Measurements from ENCODE around the gene CCSAP.
"Not testable (repeated sequence)": the region's sequence is repeated elsewhere in the genome, so short reads cannot be mapped to it uniquely, and the experiment has no call there.

CCSAP gene

DNA sequence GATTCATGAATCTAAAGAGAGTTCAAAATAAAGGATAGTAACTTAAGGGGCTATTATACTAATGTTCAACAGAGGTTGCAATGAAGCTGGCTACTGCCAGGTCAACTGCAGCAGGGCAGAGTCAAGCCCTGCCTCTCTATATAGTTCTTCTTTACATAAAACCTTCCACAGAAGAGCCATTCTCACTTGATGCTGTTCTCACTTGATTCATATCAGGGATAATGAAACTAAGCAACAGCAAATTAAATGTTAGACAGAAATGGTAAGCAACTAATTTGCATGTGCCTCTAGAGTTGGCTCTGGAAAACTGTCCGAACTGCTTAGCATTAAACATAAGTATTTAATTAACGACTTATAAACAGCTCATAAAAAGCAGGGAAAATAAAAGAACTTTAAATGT, 17.4 kb downstream of the CCSAP start:
- no peak for DNase-seq

DNA sequence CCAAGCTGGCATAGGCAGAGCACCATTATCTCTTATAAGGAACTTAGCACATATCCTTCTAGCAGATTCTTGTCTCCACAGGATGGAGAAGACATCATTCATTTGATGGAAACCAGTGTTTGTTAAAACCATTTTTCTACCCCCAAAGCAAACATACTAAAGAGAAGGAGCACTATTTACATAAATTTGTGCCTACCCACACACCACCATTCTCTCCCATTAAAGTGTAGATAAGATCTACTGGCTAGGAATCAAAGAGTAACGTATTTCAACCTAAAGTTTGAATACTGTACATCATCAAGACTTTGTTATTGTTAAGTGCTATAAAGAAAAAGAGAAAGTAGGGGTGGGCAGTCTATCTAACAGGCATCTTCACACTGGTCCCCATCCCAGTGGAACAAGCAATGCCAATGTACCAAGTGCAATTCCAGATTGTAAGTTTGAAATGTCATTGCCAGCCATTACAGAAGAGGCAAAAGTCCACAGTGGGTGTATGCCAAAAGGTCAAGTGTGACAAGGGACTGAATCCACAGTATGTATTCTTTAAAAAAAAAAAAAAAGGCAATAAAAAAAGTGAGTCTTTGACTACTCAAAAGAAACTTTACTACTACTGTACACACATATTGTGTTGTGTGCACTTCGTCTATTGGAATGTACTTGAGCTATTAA, 18.8 kb downstream of the CCSAP start:
- no peak for DNase-seq

DNA sequence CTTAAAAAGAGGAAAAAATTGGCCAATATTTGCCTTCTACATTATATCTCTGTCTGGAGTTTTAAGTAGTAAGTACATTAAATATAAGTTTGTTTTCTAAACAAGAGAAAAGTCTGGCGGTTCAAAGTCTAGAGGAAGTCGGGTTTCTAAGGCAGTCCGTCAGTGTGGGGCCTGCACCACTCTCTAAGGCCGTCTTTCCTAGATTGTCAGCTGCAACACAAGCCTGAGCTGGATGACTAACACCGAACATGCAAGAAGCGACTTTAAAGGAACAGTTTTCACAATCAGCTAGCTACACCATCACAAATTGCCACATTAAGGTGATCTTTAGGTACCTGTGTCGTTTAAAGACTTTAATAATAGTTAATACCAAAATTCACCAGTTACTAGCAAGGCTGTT, 19.6 kb downstream of the CCSAP start:
- no peak for DNase-seq

DNA sequence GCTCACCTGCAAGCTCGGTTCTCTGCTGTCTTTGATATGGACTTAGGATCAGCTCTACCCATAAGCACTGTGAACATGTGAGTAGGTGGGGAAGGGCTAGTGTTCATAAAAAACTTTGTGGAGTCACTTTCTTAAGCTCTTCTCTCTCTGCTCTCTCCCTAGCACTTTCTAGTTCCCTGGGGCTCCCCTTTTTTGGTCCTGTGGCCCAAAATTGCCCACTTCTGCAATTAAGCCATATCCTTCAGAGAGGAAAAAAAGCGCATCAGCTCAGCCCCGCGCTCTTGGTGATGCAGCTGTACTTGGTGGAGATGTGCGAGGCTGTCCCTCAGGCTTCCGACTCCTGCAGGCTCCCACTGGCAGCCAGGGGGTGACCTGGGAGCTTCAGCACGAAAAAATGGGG, 23.4 kb downstream of the CCSAP start:
- no peak for DNase-seq

DNA sequence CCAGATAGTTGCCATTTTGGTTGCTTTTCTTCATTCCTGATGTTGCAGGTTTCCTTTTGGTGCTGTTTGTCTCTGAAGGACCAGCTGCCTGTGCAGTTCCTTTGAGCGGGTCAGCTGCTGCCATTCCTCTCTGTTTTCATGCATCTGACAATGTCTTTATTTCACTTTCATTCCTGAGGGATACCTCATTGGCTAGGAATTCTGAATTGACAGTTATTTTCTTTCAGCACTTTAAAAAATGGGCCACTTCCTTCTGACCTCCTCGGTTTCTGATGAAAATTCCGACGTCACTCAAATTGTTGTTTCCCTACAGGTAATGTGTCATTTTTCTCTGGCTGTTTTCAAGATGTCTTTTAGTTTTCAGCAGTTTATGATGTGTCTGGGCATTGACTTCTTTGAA, 24.8 kb downstream of the CCSAP start:
- DNase-seq: no peak

DNA sequence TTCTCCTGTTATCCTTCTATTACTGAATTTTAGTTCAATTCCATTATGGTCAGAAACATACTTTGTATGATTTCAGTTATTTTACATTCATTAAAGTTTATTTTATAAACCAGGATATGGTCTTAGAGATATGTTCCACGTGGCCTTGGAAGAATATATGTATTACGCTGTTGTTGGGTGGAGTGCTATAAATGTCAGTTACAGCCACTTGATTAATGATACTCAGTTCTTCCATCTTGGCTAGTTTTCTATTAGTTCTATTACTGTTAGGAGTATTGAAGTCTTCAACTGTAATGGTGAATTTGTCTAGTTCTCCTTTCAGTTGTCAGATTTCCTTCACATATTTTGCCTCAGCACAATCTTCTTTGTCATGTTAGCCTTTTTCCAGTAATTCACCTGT, 26.7 kb downstream of the CCSAP start:
- DNase-seq: no peak

DNA sequence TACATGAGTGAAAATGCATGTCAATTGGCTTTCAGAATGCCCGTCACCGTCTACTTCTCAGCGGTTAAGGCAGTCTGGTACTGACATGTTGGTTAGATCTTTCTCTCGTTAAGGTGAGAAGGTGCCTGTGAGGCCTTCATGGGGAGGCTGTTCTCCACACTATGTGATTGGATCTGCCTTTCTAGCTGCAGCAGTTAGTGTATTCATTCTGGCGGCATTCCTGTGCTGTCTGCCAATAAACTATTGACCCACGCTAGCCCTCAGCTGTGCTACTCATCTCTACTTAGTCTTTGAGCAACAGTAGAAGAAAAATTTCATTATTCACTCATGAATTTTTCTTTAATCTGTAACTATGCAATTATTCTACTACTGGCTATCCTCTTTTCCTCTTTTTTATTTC, 32.0 kb downstream of the CCSAP start:
- DNase-seq: no peak

DNA sequence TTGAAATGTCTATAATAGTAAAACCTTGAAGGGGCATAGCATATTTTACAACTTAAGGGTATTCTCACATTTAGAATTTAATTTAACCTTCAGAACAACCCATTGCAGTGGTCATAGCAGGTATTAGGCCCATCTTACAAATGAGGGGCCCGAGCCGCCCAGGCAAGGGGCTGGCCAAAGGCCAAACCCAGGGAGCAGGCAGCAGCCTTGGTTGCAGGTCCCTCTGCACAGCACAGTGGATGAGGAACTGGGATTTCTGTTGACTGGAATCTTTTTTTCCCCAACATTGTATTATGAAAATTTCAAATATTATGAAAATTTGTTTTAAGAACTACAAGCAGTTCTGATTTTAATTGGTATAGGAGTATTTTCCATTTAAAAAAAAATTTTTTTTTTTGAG, 33.2 kb downstream of the CCSAP start:
- DNase-seq: no peak

DNA sequence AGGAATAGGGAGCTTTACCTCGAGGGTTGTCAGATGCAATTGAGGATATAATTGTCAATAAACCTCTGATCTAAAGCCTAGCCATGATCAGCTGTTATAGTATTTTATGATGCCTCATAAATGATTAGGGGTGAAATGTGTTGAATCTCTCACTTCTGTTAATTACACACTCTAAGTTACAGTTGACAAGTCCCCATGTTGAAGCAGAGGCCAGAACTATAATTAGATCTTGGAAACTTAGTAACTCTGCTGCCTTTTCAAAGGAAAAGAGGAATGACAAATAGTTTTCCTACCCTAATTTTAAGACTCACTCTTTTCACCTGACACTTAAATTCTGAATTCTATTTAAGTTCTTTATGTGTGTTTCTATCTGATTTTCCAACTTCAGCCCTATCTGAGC, 33.8 kb downstream of the CCSAP start:
- no peak for DNase-seq

DNA sequence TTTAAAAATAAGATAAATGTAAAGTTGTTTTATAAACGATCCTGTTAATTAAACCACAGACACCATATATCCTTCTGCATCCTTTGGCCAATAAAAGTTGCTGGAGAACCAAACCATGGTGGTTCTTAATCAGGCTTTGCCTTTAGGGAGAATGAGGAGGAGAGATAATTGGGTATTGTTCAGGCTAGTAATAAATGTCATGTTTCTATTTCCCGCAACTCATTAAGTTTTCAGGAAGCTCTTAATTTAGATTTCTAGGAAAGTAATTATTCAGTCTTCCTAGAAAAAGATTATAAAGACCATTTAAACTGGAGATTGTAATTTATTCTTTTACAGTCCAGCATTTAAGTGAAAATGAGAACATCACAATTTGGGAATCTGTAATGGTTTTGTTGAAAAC, 37.5 kb downstream of the CCSAP start:
- DNase-seq: no peak

DNA sequence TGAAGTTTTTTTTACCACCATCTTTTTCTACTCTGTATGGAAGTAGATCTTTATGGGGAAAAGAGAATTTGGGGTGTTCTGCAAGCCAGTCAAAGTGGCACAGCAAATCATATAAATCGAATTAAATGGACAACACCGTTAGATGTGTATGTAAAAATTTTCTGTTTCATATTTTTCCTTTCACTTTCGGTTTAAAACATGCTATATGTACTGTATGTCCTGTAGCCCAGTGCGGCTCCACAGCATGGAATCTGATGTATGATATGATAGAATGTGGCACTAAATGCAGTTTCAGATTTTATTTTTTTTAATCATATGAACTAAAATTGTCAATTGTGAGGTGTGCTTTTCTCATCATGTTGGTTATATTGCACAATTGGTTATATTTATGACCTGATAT, 39.0 kb downstream of the CCSAP start:
- DNase-seq: no peak

DNA sequence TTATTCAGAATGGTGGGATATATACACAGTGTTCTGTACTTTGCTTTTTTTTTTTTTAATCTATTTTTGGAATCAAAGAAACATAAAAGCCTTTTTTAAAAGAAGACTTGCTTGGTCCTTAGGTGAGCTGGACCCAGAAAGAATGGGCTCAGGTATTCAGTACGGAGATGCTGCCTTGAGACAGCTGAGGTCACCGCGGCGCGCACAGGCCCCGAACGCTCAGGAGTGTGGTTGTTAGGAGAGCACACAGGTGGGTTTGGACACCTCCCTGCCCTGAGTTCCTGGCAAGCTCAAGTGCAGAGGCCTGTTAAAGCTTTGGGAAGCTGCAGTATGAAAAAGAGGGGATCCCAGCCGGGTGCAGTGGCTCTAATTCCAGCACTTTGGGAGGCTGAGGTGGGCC, 40.1 kb downstream of the CCSAP start:
- DNase-seq: no peak

DNA sequence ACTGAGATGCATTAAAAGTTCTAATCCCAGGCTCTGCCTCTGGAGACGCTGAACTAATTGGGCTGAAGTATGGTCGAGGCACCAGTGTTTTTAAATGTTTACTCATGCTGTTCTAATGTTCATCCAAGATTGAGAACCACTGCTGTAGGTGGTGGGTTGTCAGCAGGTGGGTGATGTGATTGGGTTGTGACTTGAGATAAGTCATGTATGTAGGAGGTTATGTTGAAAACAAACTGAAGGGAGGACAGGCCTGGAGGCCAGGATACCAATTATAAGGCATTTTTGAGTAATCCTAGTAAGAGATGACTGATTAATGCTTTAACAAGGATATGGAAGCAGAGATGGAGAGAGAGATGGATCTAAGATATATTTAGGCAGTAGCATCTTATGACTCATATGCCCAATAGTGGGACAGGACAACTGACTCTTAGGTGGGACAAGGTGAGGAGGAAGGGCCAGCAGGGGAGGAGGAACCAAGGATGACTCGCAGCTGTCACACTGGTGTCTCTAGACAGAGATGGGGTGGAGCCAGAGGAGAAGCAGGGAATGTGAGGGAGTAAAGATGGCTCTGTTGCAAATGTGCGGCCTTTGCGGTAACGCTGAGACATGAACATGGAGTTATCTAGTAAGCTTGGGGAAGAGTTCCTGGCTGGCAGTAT, 42.6 kb downstream of the CCSAP start:
- no peak for DNase-seq

DNA sequence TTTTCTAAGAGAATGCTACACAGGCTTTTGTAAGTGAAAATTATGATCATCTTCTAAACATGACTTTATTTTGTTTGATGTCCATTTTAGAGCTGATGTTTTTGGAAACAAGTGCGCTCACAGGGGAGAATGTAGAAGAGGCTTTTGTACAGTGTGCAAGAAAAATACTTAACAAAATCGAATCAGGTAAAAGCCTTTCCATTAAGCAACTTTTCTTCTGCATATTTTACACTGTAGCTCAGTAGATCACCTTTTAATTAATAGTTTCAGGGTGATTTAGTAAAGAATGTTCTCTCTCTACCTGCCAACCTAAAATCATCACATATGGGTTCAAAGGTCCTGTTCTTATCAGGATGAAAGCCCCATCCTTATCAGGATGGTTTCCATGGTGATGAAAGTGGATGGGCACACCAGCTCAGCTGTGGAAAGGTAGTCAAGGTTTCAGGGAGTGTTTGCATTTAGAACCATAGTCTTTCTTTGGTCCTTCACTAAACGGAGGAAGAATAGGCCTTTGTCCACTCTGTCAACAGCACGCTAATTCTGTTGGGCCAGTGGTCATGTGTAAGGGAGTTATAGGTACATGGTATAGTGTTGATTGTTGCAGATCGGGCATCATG, 43.9 kb downstream of the CCSAP start:
- no peak for DNase-seq

DNA sequence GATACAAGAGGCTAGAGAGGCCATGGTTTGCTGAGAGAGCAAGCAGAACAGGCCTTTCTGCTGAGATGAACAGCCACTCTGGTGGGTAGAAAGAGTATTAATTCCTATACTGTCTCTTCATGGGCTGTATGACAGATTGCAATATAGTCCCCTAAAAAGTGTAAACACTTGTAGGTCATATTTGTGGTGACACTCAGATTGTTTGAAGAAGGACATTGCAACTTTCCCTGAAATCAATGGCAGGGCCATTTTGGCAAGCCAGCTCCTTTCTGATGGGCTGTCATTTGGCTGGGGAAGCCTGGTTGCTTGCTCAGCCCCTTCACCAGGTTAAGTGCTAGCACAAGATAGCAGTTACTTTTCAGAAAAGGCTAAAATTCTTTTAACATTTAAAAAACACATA, 44.4 kb downstream of the CCSAP start:
- no peak for DNase-seq

DNA sequence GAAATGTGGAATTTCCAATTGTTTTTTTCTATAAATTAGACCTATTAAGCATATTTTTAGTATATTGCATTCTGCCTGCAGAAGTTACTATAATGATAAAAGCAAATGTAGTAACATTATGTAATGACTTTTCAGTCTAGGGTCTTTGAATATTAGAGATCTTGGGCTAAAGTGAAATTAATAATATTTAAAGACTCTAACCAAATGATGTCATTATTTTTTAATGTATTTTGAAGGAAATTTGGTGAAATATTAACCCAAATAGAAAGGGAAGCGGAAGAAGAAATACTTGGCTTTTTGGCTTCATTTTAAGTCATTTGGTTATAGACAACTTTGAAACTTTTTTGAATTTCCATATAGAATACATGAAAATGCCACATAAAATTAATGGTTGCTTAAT, 45.1 kb downstream of the CCSAP start:
- no peak for DNase-seq

DNA sequence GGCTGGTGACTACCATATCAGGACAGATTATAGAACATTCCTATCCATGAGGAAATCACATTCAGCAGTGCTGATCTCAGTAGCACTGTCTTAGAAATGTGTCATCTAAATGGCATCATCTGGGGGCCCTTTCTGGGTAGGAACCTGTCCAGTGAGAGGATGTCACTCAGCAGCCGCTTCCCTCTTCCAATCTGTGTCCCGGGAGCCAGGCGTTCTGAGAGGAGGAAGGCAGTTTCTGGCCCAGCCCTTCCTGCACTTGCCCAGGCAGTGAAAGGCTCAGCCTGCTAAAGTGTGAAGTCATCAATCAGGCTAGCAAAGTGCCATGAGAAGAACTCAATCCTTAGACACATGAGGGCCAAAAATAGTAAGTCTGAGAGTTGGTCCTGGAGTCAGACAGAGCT, 46.3 kb downstream of the CCSAP start:
- DNase-seq: no peak

DNA sequence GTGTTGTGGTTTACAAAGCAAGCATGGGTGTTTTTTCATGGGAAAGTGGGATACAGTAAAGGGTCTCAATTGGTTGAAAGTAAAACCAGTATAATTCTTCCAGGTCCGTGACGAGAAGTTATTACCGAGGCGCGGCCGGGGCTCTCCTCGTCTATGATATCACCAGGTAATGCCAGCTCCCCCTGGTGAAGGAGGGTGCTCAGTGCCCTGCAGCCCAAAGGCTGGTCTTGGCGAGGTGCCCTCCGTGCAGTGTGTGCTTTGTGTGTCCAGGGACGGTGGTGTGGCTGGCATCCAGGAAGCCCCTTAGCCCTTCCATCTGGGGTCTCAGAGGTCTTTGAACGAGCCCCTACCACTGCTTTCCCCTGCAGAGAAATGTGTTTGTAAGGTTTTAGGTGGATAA, 47.1 kb downstream of the CCSAP start:
- DNase-seq: no peak

DNA sequence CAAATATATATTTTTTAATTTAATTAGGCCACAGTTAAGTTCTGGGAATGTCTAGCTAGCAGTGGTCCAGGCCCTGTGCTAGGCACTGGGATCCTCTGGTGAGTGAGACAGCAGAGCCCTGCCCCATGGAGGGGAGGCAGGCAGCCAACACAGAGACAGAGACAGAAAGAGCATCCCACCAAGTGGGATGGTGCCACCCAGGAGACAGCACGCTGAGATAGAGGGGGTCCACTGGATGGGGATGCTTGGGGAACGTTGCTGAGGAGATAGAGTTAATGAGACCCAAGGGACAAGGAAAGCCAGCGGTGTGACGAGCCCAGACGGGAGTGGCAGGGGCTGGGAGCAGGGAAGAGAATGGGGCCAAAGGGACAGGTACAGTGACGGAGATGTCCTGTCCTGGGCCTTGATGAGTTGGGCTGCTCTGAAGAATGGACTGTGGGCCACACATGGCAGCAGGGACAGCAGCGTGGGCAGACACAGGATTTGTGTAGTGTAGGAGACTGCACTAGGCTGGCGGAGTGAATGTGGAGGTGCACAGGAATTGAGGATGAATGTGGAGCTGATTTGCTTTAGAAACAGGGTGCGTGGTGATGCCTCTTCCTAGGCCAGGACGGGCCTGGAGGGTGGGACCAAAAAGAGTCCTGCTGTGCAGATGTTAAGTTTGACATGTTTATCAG, 49.2 kb downstream of the CCSAP start:
- no peak for DNase-seq

DNA sequence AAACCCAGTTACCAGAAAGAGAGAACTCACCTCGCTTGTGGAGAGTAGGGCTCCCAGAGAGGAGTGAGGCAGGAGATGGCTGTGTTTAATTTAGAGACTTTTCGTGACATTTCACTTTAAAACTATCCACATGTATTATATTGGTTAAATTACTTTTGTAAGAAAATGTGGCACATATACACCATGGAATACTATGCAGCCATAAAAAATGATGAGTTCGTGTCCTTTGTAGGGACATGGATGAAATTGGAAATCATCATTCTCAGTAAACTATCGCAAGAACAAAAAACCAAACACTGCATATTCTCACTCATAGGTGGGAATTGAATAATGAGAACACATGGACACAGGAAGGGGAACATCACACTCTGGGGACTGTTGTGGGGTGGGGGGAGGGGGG, 51.2 kb downstream of the CCSAP start:
- DNase-seq: not testable (repeated sequence)

DNA sequence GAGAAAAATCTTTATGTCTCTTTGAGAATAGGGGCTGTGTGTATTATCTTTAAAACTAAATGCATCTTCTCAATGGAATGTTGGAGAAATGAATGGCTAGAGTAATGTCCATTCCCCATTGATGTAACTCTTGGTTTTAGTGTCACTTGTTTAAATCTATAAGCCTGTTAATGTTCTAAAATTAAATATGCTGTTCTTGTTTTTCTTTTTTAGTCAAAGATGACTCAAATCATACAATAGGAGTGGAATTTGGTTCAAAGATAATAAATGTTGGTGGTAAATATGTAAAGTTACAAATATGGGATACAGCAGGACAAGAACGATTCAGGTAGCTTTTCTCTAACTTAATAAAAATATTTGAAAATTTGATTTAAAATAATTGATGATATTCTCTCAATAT, 54.3 kb downstream of the CCSAP start:
- no peak for DNase-seq

DNA sequence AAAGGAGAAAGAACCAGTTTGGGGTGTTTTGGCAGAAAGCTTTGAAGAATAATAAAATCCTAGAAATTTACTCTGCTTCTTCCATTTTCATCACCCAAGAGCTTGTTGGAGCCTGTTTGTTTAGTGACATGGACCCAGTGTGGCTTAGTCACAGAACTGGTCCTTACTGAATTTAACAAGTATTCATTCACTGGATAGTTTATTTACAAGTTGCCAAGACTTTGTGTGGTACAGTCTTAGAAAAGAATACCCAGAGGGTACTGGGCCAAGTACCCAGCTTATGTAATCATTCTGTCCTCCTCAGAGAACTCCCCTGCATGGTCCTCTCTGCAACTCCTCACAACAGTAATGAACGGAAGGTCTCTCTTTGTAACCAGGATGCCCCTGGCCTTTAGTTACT, 55.6 kb downstream of the CCSAP start:
- DNase-seq: no peak

DNA sequence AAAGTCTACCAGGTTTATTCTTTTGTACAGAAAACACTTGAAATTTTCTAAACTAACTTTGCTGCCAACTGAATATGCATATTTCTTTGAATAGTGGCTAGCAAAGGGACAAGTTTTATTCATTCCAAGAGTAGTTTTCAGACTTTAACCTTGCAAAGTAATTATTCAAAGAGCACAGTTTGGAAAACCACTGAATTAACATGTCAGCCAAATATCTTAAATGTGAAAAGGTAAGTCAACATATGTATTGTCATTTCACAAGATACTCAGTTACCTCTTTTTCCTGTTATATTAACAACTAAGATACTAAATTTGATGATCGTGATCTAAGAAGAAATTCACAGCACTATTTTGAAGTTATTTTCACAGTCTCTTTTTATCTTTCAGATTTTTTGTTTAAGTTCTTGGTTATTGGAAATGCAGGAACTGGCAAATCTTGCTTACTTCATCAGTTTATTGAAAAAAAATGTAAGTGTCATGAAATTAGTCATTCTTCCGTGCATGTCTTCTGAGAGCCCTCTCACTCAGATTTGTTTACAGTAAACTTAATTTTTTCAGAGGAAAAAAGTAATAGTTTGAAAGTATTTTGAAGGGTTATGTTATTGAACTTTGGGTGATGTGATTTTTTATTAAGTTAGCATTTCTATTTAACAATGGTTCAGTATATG, 56.6 kb downstream of the CCSAP start:
- DNase-seq: no peak

DNA sequence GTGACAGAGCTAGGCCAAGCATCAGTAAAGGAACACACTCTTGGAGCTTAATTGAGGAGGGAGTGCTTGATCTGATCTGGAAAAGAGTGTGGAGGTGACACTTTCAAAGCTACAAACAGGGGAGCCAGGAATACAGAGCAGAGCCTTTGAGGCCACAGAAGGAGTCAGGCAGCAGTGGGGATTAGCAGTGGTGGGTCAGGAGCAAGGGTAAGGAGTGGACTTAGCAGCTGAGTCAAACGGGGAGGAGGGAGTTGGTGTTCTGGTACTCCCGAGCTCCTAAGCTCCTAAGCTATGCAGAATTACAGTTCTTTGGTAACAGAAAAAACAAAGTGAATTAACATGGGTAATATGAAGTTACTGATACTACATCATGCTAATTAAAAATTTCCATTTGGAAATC, 57.4 kb downstream of the CCSAP start:
- DNase-seq: no peak
